Skin epidermis (tissue), 12 donors: ENCODE results near the gene CIAO3.

Source experiments
- H3K27ac ChIP-seq, 21 experiments: fragments of 200-600 bp; sonication (generic) in 11 of 21; one replicate each; pipeline ENCODE4 v1.5.0; 2020; ENCODE audit warnings: mild to moderate bottlenecking in 3 of 21, inconsistent platforms in 2 of 21, moderate library complexity in 2 of 21
- H3K4me3 ChIP-seq, 7 experiments: fragments of 200-600 bp; sonication (generic) in 2 of 7; one replicate each; pipeline ENCODE4 v1.5.0; 2020; ENCODE audit warnings: inconsistent platforms in 2 of 7, mild to moderate bottlenecking in 2 of 7, moderate library complexity in 1 of 7

CIAO3 gene

GRCh38 chr16:740764-741505 is at the start of gene CIAO3:
Gene CIAO3 (minus strand): TSS chr16:740997. CDS start chr16:740985, 12 bp downstream.
- Histone ChIP-seq H3K27ac (peak within 1 kb of the TSS; percentile 67 to 94 (median 82)), H3K4me3 (peak within 1 kb of the TSS; percentile 64 to 99 (median 82))

DNA sequence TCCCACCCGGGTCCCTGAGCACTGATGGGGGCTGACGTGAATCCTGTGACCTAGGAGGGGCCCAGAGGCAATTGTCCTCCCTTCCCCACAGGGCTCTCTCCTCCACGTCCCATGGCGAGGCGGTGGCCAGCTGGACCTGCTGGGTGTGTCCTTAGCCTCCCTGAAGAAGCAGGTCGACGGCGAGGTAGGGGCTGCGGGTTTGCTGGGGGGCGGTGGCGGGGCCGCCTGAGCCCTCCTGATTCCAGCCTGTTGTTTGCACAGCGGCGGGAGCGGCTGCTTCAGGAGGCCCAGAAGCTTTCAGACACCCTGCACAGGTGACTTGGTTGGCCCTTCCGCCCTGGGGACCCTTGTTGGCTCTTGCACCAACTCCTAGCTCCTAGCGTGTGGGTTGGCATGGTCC is 49.3 kb upstream of the CIAO3 start:
- H3K27ac ChIP-seq: no peak overlapping the region
- H3K4me3 ChIP-seq: no peak overlapping the region

GRCh38 chr16:789191-789850 is 48.5 kb upstream of the CIAO3 start:
- H3K27ac ChIP-seq: peak overlapping the region in 12 of 21 experiments; percentile 43 to 85 (median 64)
- peak overlapping the region; percentile 47 to 99 (median 86) for H3K4me3 ChIP-seq

- H3K27ac ChIP-seq: peak within 1 kb of the TSS; percentile 66 to 96 (median 85)
- peak within 1 kb of the TSS; percentile 63 to 99 (median 97) for H3K4me3 ChIP-seq
These were observed 47.8 kb upstream of the CIAO3 start, which contains the start of gene CHTF18 for GRCh38 chr16:788399-789126. Gene CHTF18 (plus strand): TSS chr16:788620. CDS start chr16:788685, 65 bp downstream.

GRCh38 chr16:787978-788398 is 47.2 kb upstream of the CIAO3 start, which contains the start of gene RPUSD1:
Gene RPUSD1 (minus strand): TSS chr16:788381. CDS start chr16:787737, 644 bp downstream.
- H3K27ac ChIP-seq: peak within 1 kb of the TSS; percentile 66 to 96 (median 85)
- peak within 1 kb of the TSS; percentile 63 to 99 (median 97) for H3K4me3 ChIP-seq

GRCh38 chr16:787321-787966 is 46.6 kb upstream of the CIAO3 start:
- H3K27ac ChIP-seq: peak overlapping the region; percentile 66 to 96 (median 85)
- peak overlapping the region; percentile 63 to 99 (median 97) for H3K4me3 ChIP-seq

- H3K4me3 ChIP-seq: no peak overlapping the region
- H3K27ac ChIP-seq: no peak overlapping the region
These were observed 45.1 kb upstream of the CIAO3 start for GRCh38 chr16:785563-786535.

- H3K27ac ChIP-seq: no peak overlapping the region
These were observed 43.6 kb upstream of the CIAO3 start for GRCh38 chr16:784431-784830.

GRCh38 chr16:783404-784161 is 42.8 kb upstream of the CIAO3 start:
- H3K27ac ChIP-seq: peak overlapping the region in 3 of 21 experiments; percentile 24 to 56 (median 33)
- no peak overlapping the region for H3K4me3 ChIP-seq

More at GRCh38 chr16:784431-784830, 43.6 kb upstream of the CIAO3 start:
- no peak overlapping the region for H3K4me3 ChIP-seq

DNA sequence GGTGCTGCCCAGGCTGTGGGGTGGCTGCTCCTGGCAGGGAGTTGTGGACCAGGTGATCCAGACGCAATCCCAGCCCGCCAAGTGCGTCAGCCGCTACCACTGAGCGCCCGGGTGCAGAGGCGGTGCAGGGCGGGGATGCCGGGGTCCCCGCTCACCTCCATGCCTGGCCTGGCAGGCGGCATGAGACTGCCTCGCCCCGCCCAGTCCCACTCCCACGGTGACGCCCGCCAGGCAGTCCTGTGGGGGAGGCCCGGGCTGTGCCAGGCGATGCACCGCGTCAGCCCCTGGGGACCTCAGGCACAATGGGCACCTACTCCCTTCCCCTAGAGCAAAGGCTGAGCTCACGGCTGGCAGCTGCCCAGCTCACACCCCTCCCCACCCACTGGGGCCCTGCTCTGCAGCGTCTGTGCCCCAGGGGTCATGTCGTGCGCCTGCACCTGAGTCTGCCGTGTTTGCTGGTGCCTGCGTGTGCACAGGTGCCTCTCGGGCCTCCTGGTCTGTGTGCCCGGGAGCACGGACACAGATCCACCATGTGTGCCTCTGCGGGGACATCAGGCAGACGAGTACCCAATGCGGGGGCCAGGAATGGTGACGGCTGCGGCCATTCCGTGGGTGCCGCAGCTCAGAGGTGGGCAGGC is 42.1 kb upstream of the CIAO3 start:
- H3K27ac ChIP-seq: peak overlapping the region in 3 of 21 experiments; percentile 24 to 56 (median 33)
- no peak overlapping the region for H3K4me3 ChIP-seq

DNA sequence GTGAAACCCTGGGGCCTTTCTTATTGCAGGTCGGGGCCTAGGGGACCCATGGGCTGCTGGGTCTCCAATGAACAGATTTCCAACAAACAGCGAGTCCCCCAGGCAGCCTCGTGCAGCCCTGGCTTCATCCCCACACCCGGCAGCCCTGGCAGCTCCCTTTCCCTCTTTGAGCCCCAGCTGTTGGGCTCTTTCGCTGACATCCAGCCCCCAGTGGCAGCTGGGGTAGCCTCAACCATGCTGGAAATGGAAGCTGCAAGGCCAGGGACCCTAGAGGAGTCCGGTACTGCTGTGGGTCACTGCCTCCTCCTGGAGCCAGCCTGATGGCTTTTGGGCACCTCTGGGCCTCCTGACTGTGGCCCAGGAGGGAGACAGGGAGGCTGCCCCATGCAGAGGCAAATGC is 41.5 kb upstream of the CIAO3 start:
- no peak overlapping the region for H3K4me3 ChIP-seq
- peak overlapping the region in 1 of 21 experiments; percentile 47 for H3K27ac ChIP-seq

- H3K4me3 ChIP-seq: no peak overlapping the region
- H3K27ac ChIP-seq: peak overlapping the region in 1 of 21 experiments; percentile 47
These were observed 40.7 kb upstream of the CIAO3 start for GRCh38 chr16:781346-782010.

DNA sequence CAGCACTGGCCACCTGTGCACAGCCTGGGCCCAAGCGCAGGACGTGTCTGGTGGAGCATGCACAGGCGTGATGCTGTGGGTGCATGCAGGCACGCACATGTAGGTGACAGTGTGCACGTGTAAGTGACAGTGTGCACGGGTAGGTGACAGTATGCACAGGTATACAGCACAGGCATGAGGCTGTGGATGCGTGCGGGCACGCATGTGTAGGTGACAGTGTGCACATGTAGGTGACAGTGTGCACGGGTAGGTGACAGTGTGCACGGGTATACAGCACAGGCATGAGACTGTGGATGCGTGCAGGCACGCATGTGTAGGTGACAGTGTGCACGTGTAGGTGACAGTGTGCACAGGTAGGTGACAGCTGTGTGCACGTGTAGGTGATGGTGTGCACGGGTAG is 39.5 kb upstream of the CIAO3 start:
- no peak overlapping the region for H3K4me3 ChIP-seq
- no peak overlapping the region for H3K27ac ChIP-seq

- Histone ChIP-seq H3K4me3 (no peak overlapping the region), H3K27ac (no peak overlapping the region)
These were observed 38.8 kb upstream of the CIAO3 start for GRCh38 chr16:779561-779960.

GRCh38 chr16:778909-779527 is 38.2 kb upstream of the CIAO3 start:
- no peak overlapping the region for H3K4me3 ChIP-seq
- H3K27ac ChIP-seq: no peak overlapping the region

DNA sequence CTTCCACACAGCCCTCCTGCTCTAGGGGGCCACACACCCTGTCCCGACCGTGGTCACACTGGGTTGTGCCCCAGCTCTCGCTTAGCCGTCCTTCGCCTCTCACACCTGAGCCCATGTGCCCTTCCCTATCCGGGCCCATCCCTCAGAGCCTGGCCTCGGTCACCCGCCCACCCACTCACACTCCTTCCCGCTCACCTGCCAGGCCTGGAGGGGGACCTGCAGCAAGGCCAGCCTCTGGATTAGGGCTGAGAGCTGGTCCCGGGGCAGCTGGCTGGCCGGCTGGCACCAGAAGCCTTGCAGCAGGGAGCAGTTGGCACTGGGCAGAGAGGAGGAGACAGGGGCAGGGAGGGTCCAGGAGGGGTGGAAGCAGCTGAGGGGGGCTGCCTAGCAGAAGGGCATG is 37.6 kb upstream of the CIAO3 start:
- Histone ChIP-seq H3K4me3 (no peak overlapping the region), H3K27ac (no peak overlapping the region)
